IMR-90 (cell line): ENCODE data around the gene SHC2. TPM values are rescaled to one million over a fixed set of nuclear protein-coding genes. Genes with fewer than 3 reads are reported as not detected.

Source experiments
- ATAC-seq: fragments of 200-7000 bp; cut with Tn5 transposase; 2 replicates; pipeline ENCODE4 v1.9.1; 2020; ENCODE audit warnings: low read depth, mild to moderate bottlenecking, moderate library complexity
- BruUV-seq: library from RNA; stranded (reverse); fragments of 400-500 nt; replicated peaks from 2 replicates; lab custom pipeline; 2021; lab: Mats Ljungman, UMichigan
- CTCF ChIA-PET: fragments of 300-600 bp; formaldehyde crosslinking; extraction: SDS; loops from one replicate; lab custom pipeline; 2021; ENCODE audit warnings: antibody characterized with exemption; lab: Yijun Ruan, JAX
- POLR2A ChIA-PET: fragments of 300-600 bp; sonication (Branson Sonifier 250); formaldehyde crosslinking; loops from one replicate; lab custom pipeline; 2022; ENCODE audit warnings: antibody characterized with exemption; ENCODE audit not compliant: unreplicated experiment; lab: Charles Lee
- DNase-seq: peaks from one replicate; pipeline ENCODE4 v3.0.0; 2013
- H2AFZ ChIP-seq: replicated peaks from 2 replicates; pipeline ENCODE3; 2013; ENCODE audit warnings: low read length, mild to moderate bottlenecking; ENCODE audit not compliant: poor library complexity
- H2AK5ac ChIP-seq: 2 replicates; pipeline ENCODE4 v1.6.1; 2013; ENCODE audit warnings: low read depth, low read length, inconsistent platforms
- H2AK9ac ChIP-seq: replicated peaks from 2 replicates; pipeline ENCODE3; 2013; ENCODE audit warnings: mild to moderate bottlenecking, low read depth, low read length, moderate library complexity; ENCODE audit not compliant: poor library complexity
- H2BK120ac ChIP-seq: 2 replicates; pipeline ENCODE4 v1.6.1; 2013; ENCODE audit warnings: low read depth, low read length, inconsistent platforms
- H2BK15ac ChIP-seq: 3 replicates; pipeline ENCODE4 v1.6.1; 2013; ENCODE audit warnings: low read depth, low read length, inconsistent platforms
- H2BK20ac ChIP-seq: 2 replicates; pipeline ENCODE4 v1.6.1; 2013; ENCODE audit warnings: low read depth, mild to moderate bottlenecking, inconsistent platforms, low read length, moderate library complexity
- H2BK5ac ChIP-seq: 2 replicates; pipeline ENCODE4 v1.6.1; 2013; ENCODE audit warnings: mild to moderate bottlenecking, low read depth, low read length, inconsistent platforms; ENCODE audit not compliant: poor library complexity, severe bottlenecking
- H3K14ac ChIP-seq: replicated peaks from 2 replicates; pipeline ENCODE4 v1.6.1; 2013; ENCODE audit warnings: low read depth, low read length, inconsistent platforms
- H3K18ac ChIP-seq: 2 replicates; pipeline ENCODE4 v1.6.1; 2013; ENCODE audit warnings: low read depth, low read length, control low read depth
- H3K23ac ChIP-seq: 2 replicates; pipeline ENCODE4 v1.6.1; 2013; ENCODE audit warnings: low read depth, low read length, inconsistent platforms
- H3K27ac ChIP-seq: 2 replicates; pipeline ENCODE4 v1.5.1; 2013; ENCODE audit warnings: mild to moderate bottlenecking, control low read depth, low read length; ENCODE audit not compliant: insufficient read depth
- H3K27me3 ChIP-seq: 2 replicates; pipeline ENCODE4 v1.6.1; 2013; ENCODE audit warnings: low read length; ENCODE audit not compliant: control insufficient read depth, insufficient read depth
- H3K36me3 ChIP-seq: 2 replicates; pipeline ENCODE4 v1.6.1; 2013; ENCODE audit warnings: low read length, mixed read lengths; ENCODE audit not compliant: control insufficient read depth, insufficient read depth
- H3K4ac ChIP-seq: 2 replicates; pipeline ENCODE4 v1.6.1; 2013; ENCODE audit warnings: low read depth, low read length, inconsistent platforms
- H3K4me1 ChIP-seq: 2 replicates; pipeline ENCODE4 v1.6.1; 2013; ENCODE audit warnings: low read length, mixed read lengths; ENCODE audit not compliant: control insufficient read depth, insufficient read depth
- H3K4me2 ChIP-seq: 2 replicates; pipeline ENCODE4 v1.6.1; 2013; ENCODE audit warnings: low read depth, mild to moderate bottlenecking, control low read depth, low read length, moderate library complexity
- H3K4me3 ChIP-seq: 2 replicates; pipeline ENCODE4 v1.5.1; 2013; ENCODE audit warnings: low read depth, mild to moderate bottlenecking, control low read depth, low read length, moderate library complexity; ENCODE audit not compliant: insufficient read depth
- H3K56ac ChIP-seq: 2 replicates; pipeline ENCODE4 v1.6.1; 2013; ENCODE audit warnings: low read length, inconsistent platforms; ENCODE audit not compliant: insufficient read depth; ENCODE audit errors: extremely low read depth
- H3K79me1 ChIP-seq, 2 experiments: 2 replicates each; pipeline ENCODE4 v1.6.1; 2013; ENCODE audit warnings: low read length in 2 of 2, inconsistent platforms in 1 of 2, low read depth in 1 of 2
- H3K9ac ChIP-seq: 2 replicates; pipeline ENCODE4 v1.6.1; 2013; ENCODE audit warnings: low read depth, low read length, control low read depth
- H3K9me1 ChIP-seq: 2 replicates; pipeline ENCODE4 v1.6.1; 2013; ENCODE audit warnings: low read length, inconsistent platforms; ENCODE audit not compliant: insufficient read depth
- H3K9me3 ChIP-seq: 2 replicates; pipeline ENCODE4 v1.6.1; 2013; ENCODE audit warnings: low read length; ENCODE audit not compliant: control insufficient read depth, insufficient read depth
- H4K20me1 ChIP-seq: 2 replicates; pipeline ENCODE4 v1.6.1; 2013; ENCODE audit warnings: low read length, inconsistent platforms; ENCODE audit not compliant: insufficient read depth
- H4K5ac ChIP-seq: 2 replicates; pipeline ENCODE4 v1.6.1; 2013; ENCODE audit warnings: mild to moderate bottlenecking, low read depth, low read length, control low read depth
- H4K8ac ChIP-seq, 2 experiments: 2 replicates each; pipeline ENCODE4 v1.6.1; 2013; ENCODE audit warnings: low read depth in 2 of 2, low read length in 2 of 2, control low read depth in 1 of 2, inconsistent platforms in 1 of 2
- H4K91ac ChIP-seq: 2 replicates; pipeline ENCODE4 v1.6.1; 2013; ENCODE audit warnings: low read depth, low read length, inconsistent platforms; ENCODE audit not compliant: insufficient read depth
- BHLHE40 ChIP-seq: fragments of 150-350 bp; IDR thresholded peaks from 2 replicates; pipeline ENCODE4 v1.6.1; 2016; ENCODE audit warnings: mild to moderate bottlenecking, low read depth, low read length
- CEBPB ChIP-seq: IDR thresholded peaks from 2 replicates; pipeline ENCODE4 v1.6.1; 2012; ENCODE audit warnings: low read depth, low read length, improper control_type of control experiment
- CHD1 ChIP-seq: IDR thresholded peaks from 2 replicates; pipeline ENCODE4 v1.6.1; 2012; ENCODE audit warnings: low read depth, low read length, improper control_type of control experiment
- CTCF ChIP-seq: conservative IDR thresholded peaks from 2 replicates; pipeline ENCODE4 v1.5.1; 2012; ENCODE audit warnings: mild to moderate bottlenecking, low read depth, low read length, improper control_type of control experiment
- FOS ChIP-seq: fragments of 150-350 bp; IDR thresholded peaks from 2 replicates; pipeline ENCODE4 v1.6.1; 2016; ENCODE audit warnings: low read depth, low read length
- MAFK ChIP-seq: IDR thresholded peaks from 2 replicates; pipeline ENCODE4 v1.6.1; 2012; ENCODE audit warnings: low read depth, low read length, improper control_type of control experiment
- MAZ ChIP-seq: IDR thresholded peaks from 2 replicates; pipeline ENCODE4 v1.6.1; 2012; ENCODE audit warnings: low read depth, mild to moderate bottlenecking, low read length, improper control_type of control experiment, moderate library complexity, borderline replicate concordance
- MXI1 ChIP-seq: IDR thresholded peaks from 2 replicates; pipeline ENCODE4 v1.6.1; 2012; ENCODE audit warnings: low read depth, mild to moderate bottlenecking, low read length, moderate library complexity, borderline replicate concordance
- NFE2L2 ChIP-seq: fragments of 150-350 bp; IDR thresholded peaks from 2 replicates; pipeline ENCODE4 v1.6.1; 2016; ENCODE audit warnings: low read depth, mild to moderate bottlenecking, low read length
- POLR2A ChIP-seq: IDR thresholded peaks from 2 replicates; pipeline ENCODE4 v1.6.1; 2012; ENCODE audit warnings: mild to moderate bottlenecking, low read depth, low read length
- RAD21 ChIP-seq: IDR thresholded peaks from 2 replicates; pipeline ENCODE4 v1.6.1; 2012; ENCODE audit warnings: low read length, improper control_type of control experiment
- RCOR1 ChIP-seq: IDR thresholded peaks from 2 replicates; pipeline ENCODE4 v1.6.1; 2012; ENCODE audit warnings: mild to moderate bottlenecking, low read length, improper control_type of control experiment; ENCODE audit not compliant: insufficient replicate concordance
- RFX5 ChIP-seq: IDR thresholded peaks from 2 replicates; pipeline ENCODE4 v1.8.0; 2012; ENCODE audit warnings: low read depth, mild to moderate bottlenecking, low read length, moderate library complexity
- SMC3 ChIP-seq: fragments of 150-350 bp; IDR thresholded peaks from 2 replicates; pipeline ENCODE4 v1.6.1; 2016; ENCODE audit warnings: low read depth, mild to moderate bottlenecking, antibody characterized with exemption, low read length, moderate library complexity
- USF2 ChIP-seq: fragments of 150-350 bp; IDR thresholded peaks from 2 replicates; pipeline ENCODE4 v1.6.1; 2017; ENCODE audit warnings: mild to moderate bottlenecking, antibody characterized with exemption, low read length, low read depth
- WGBS, 2 experiments: methylation state at CpG; one replicate each; pipeline versions ENCODE4 v1.1.5 to v1.1.7; 2013; ENCODE audit warnings: missing lambda C conversion rate in 2 of 2; ENCODE audit not compliant: insufficient read length in 1 of 2; ENCODE audit errors: extremely low coverage in 2 of 2; 5-methylcytosine and 5-hydroxymethylcytosine counted together
- dilution Hi-C: fragments of 300-500 bp; cut with HindIII; formaldehyde crosslinking; loops from one replicate; pipeline ENCODE4 v1.14.3; 2018; ENCODE audit warnings: low sequenced_read_pairs; ENCODE audit not compliant: unreplicated experiment
- in situ Hi-C: fragments of 300-500 bp; cut with MboI; formaldehyde crosslinking; loops from 3 replicates; pipeline ENCODE4 v1.14.3; 2019; ENCODE audit warnings: low sequenced_read_pairs, inconsistent platforms, mixed read lengths
- intact Hi-C: fragments of 100-400 bp; cut with micrococcal nuclease; formaldehyde crosslinking; loops from 2 replicates; pipeline ENCODE4 v1.10.0; 2022
- polyA plus RNA-seq, 3 experiments: library from polyadenylated mRNA; depleted of rRNA; stranded (reverse); fragments of >200 nt; gene quantifications; 2 replicates each; pipeline ENCODE4 v1.2.3, GENCODE V29; 2012; ENCODE audit warnings: low replicate concordance in 1 of 3
- total RNA-seq: library from RNA; depleted of rRNA; stranded (reverse); fragments of >200 nt; gene quantifications from 2 replicates; pipeline ENCODE4 v1.2.3, GENCODE V29; 2012
- TF ChIP-seq, protein P1 (sequence below): fragments of 150-350 bp; IDR thresholded peaks from 2 replicates; pipeline ENCODE4 v1.6.1; 2016; ENCODE audit warnings: low read depth, mild to moderate bottlenecking, low read length, moderate library complexity, borderline replicate concordance

SHC2 gene
- total and polyA plus RNA-seq, 2 of the 4 experiments (the other 2 are of a cell fraction) = 0.68 TPM; not detected in 1

DNA sequence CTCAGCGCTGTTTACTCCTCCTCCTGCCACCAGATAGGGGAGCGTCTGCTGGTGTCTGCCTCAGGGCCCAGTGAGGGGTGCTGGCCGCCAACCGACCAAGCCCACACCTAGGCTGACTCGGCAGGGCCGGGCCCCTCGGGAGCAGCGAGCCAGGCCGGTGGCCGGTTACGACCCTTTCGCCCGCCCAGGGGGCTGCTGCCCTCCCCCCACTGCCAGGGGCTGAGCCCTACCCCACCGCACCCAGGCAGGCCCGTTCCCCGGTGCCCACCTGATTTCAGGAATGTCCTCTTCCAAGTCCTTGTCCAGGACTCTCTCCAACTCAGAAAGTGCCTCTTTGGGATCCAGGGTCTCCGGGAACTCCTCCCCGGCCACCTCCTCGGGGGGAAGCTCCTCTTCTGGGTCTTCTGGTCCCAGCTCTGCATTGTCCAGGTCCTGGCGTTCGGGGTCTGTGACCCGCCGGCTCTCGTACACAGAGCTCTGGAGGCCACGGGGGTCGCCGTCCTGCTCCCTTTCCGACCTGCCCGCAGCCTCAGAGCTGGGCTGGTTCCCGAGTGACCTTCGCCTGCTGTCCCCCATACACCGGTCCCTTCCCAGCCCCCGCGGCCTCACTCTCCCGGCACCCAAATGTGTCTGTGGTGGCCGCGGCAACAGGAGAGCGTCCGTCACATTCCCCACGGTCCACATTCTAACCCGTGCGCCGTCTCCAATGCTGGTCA lies 85.3 kb downstream of the SHC2 start:
- no peaks in the 10 kb centered on the region for H3K9me1 ChIP-seq
- H3K56ac ChIP-seq = no peak overlapping the region
- H2BK15ac ChIP-seq = no peak overlapping the region
- no peak for ATAC-seq
- no peak overlapping the region for H3K23ac ChIP-seq
- TF ChIP-seq RCOR1 = no peak
- TF ChIP-seq, protein P1, sequence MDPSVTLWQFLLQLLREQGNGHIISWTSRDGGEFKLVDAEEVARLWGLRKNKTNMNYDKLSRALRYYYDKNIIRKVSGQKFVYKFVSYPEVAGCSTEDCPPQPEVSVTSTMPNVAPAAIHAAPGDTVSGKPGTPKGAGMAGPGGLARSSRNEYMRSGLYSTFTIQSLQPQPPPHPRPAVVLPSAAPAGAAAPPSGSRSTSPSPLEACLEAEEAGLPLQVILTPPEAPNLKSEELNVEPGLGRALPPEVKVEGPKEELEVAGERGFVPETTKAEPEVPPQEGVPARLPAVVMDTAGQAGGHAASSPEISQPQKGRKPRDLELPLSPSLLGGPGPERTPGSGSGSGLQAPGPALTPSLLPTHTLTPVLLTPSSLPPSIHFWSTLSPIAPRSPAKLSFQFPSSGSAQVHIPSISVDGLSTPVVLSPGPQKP = no peak
- TF ChIP-seq CTCF = no peak
- TF ChIP-seq MAFK = no peak
- TF ChIP-seq BHLHE40 = no peak
- no peak for TF ChIP-seq MXI1
- TF ChIP-seq NFE2L2 = no peak
- TF ChIP-seq USF2 = no peak
- no peak for TF ChIP-seq RFX5
- no peak for TF ChIP-seq FOS
- TF ChIP-seq POLR2A = no peak
- TF ChIP-seq CHD1 = no peak
- TF ChIP-seq CEBPB = no peak
- no peak for TF ChIP-seq MAZ
- TF ChIP-seq SMC3 = no peak
- TF ChIP-seq RAD21 = no peak
- H2AK9ac ChIP-seq = no peak overlapping the region
- no peak overlapping the region for H4K91ac ChIP-seq
- CTCF ChIA-PET = no interaction called here
- no peak overlapping the region for H3K27ac ChIP-seq
- H2AK5ac ChIP-seq = no peak overlapping the region
- H3K9me3 ChIP-seq = no peaks in the 10 kb centered on the region
- dilution Hi-C loops (no loop called here), in situ Hi-C loops (no loop called here), intact Hi-C loops (no loop called here)
- H3K4me3 ChIP-seq = no peak overlapping the region
- no peak overlapping the region for H3K4me2 ChIP-seq
- no peaks in the 10 kb centered on the region for H3K79me1 ChIP-seq
- H3K9ac ChIP-seq = no peak overlapping the region
- no peaks in the 10 kb centered on the region for H3K36me3 ChIP-seq
- H3K27me3 ChIP-seq = peaks cover 50% of the 10 kb centered on the region
- H4K5ac ChIP-seq = no peak overlapping the region
- H2BK120ac ChIP-seq = no peak overlapping the region
- no peak overlapping the region for H3K14ac ChIP-seq
- peaks cover 1% of the 10 kb centered on the region; the same call in 1 of the 2 replicates for H3K4me1 ChIP-seq
- H2BK5ac ChIP-seq = no peak overlapping the region
- no TSS peak for BruUV-seq
- DNase-seq = no peak
- no peak overlapping the region for H2BK20ac ChIP-seq
- no peak overlapping the region for H4K8ac ChIP-seq
- POLR2A ChIA-PET = no interaction called here
- H4K20me1 ChIP-seq = no peaks in the 10 kb centered on the region
- no peak overlapping the region for H3K18ac ChIP-seq
- no peak overlapping the region for H3K4ac ChIP-seq
- no peak overlapping the region for H2AFZ ChIP-seq
- WGBS, 2 experiments = 71% methylated on average over 13 of the region's 43 CpGs; no CpG with 5 or more reads in 1 of the 2 experiments
